ENCODE results near the gene YPEL1.
"Not testable (repeated sequence)": the region's sequence is repeated elsewhere in the genome, so short reads cannot be mapped to it uniquely, and the experiment has no call there.

The YPEL1 gene

DNA sequence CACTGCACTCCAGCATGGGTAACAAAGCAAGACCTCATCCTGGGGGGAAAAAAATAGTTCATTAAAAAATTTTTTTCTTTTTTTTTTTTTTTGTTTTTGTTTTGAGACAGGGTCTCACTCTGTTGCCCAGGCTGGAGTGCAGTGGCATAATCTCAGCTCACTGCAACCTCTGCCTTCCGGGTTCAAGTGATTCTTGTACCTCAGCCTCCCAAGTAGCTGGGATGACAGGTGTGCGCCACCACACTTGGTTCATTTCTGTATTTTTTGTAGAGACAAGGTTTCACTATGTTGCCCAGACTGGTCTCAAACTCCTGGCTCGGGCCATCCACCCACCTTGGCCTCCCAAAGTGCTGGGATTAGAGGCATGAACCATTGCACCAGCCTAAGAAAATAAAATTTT is 11.1 kb downstream of the YPEL1 start:
- CTCF ChIA-PET; H3K27me3 ChIP-seq (replicated peaks in 2 of 5; ENCODE audit: control insufficient read depth in 4 of 5, insufficient read depth in 5 of 5, low read length in 4 of 5); DNase-seq; H3K4me1 ChIP-seq (ENCODE audit: control extremely low read depth in 1 of 4, control insufficient read depth in 4 of 4, insufficient read depth in 4 of 4, low read length in 3 of 4); POLR2A ChIA-PET; H3K36me3 ChIP-seq (ENCODE audit: control insufficient read depth in 4 of 4, insufficient read depth in 4 of 4, low read length in 3 of 4); H3K4me3 ChIP-seq (ENCODE audit: control insufficient read depth in 1 of 7, extremely low read depth in 1 of 7, insufficient read depth in 4 of 7, low read depth in 2 of 7, low read length in 6 of 7); H3K9me3 ChIP-seq (ENCODE audit: control extremely low read depth in 1 of 5, control insufficient read depth in 4 of 5, insufficient read depth in 2 of 5, low read depth in 1 of 5, low read length in 4 of 5); H3K27ac ChIP-seq (ENCODE audit: insufficient read depth in 1 of 2, low read depth in 1 of 2, low read length in 2 of 2, poor library complexity in 1 of 2, severe bottlenecking in 2 of 2): not testable (repeated sequence)
- WGBS (ENCODE audit: insufficient coverage), result 100% methylated on average over 3 of the region's 3 CpGs

DNA sequence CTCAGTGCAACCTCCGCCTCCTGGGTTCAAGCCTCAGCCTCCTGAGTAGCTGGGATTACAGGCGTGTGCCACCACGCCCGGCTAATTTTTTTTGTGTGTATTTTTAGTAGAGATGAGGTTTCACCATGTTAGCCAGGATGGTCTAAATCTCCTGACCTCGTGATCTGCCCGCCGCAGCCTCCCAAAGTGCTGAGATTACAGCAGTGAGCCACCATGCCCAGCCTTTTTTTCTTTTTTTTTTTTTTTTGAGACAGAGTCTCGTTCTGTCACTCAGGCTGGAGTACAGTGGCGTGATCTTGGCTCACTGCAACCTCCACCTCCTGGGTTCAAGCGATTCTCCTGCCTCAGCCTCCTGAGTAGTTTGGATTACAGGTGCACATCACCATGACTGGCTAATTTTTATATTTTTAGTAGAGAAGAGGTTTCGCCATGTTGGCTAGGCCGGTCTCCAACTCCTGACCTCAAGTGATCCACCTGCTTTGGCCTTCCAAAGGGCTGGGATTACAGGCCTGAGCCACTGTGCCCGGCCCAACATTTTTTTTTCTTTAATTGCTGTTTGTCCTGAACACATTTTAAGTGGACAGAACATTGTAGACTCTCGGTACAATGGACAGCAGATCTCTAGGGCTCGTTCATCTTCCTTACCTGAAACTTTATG is 14.3 kb downstream of the YPEL1 start:
- POLR2A ChIA-PET; H3K27ac ChIP-seq (ENCODE audit: insufficient read depth in 1 of 2, low read depth in 1 of 2, low read length in 2 of 2, poor library complexity in 1 of 2, severe bottlenecking in 2 of 2); DNase-seq; H3K4me1 ChIP-seq (ENCODE audit: control extremely low read depth in 1 of 4, control insufficient read depth in 4 of 4, insufficient read depth in 4 of 4, low read length in 3 of 4); H3K27me3 ChIP-seq (replicated peaks in 2 of 5; ENCODE audit: control insufficient read depth in 4 of 5, insufficient read depth in 5 of 5, low read length in 4 of 5); H3K4me3 ChIP-seq (ENCODE audit: control insufficient read depth in 1 of 7, extremely low read depth in 1 of 7, insufficient read depth in 4 of 7, low read depth in 2 of 7, low read length in 6 of 7); H3K36me3 ChIP-seq (ENCODE audit: control insufficient read depth in 4 of 4, insufficient read depth in 4 of 4, low read length in 3 of 4); H3K9me3 ChIP-seq (ENCODE audit: control extremely low read depth in 1 of 5, control insufficient read depth in 4 of 5, insufficient read depth in 2 of 5, low read depth in 1 of 5, low read length in 4 of 5); CTCF ChIA-PET: not testable (repeated sequence)
- WGBS (ENCODE audit: insufficient coverage), result 100% methylated on average over 10 of the region's 15 CpGs

DNA sequence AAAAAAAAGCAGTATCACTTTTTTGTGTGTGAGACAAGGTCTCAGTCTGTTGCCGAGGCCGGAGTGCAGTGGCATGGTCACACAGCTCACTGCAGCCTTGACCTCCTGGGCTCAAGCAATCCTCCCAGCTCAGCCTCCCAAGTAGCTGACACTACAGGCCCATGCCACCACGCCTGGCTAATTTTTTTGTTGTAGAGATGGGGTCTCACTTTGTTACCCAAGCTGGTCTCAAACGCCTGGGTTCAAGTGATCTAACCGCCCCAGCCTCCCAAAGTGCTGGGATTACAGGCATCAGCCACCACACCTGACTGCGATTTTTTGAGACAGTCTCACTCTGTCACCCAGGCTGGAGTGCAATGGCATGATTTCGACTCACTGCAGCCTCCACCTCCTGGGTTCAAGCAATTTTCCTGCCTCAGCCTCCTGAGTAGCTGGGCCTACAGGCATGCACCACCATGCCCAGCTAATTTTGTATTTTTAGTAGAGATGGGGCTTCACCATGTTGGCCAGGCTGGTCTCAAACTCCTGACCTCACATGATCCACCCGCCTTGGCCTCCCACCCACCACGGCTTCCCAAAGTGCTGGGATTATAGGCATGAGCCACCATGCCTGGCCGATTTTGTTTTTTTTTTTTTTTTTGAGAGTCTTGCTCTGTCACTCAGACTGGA is 15.3 kb downstream of the YPEL1 start:
- H3K36me3 ChIP-seq (ENCODE audit: control insufficient read depth in 4 of 4, insufficient read depth in 4 of 4, low read length in 3 of 4); H3K27me3 ChIP-seq (replicated peaks in 2 of 5; ENCODE audit: control insufficient read depth in 4 of 5, insufficient read depth in 5 of 5, low read length in 4 of 5); H3K9me3 ChIP-seq (ENCODE audit: control extremely low read depth in 1 of 5, control insufficient read depth in 4 of 5, insufficient read depth in 2 of 5, low read depth in 1 of 5, low read length in 4 of 5); H3K4me1 ChIP-seq (ENCODE audit: control extremely low read depth in 1 of 4, control insufficient read depth in 4 of 4, insufficient read depth in 4 of 4, low read length in 3 of 4); H3K27ac ChIP-seq (ENCODE audit: insufficient read depth in 1 of 2, low read depth in 1 of 2, low read length in 2 of 2, poor library complexity in 1 of 2, severe bottlenecking in 2 of 2); POLR2A ChIA-PET; H3K4me3 ChIP-seq (ENCODE audit: control insufficient read depth in 1 of 7, extremely low read depth in 1 of 7, insufficient read depth in 4 of 7, low read depth in 2 of 7, low read length in 6 of 7); DNase-seq: not testable (repeated sequence)
- 97% methylated on average over 4 of the region's 10 CpGs for WGBS (ENCODE audit: insufficient coverage)
- CTCF ChIA-PET, result interaction anchor here (1.5 kb wide), 1 partner anchor 57 kb away, joined by 3 read pairs; no protein-coding TSS in a partner anchor

DNA sequence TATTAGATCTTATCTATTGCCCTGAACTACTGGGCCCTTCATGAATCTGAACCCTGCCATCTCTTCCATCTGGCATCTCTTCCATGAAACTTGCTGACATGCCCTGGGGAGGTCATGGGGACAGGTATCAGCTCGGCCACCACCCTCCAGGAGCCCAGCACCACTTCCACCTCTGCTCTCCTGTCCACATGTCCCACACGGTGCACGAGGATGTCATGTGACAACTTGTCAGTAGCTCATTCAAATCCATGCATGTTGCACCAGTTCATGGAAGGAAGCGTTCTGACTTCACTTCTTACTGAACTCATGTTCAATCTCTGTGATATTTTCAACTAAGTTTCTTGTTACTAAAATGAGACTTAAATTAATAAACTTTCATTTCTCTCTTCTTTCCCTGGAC is 16.6 kb downstream of the YPEL1 start:
- POLR2A ChIA-PET, result interaction anchor here (0.7 kb wide), 1 partner anchor 20 kb away, joined by 4 read pairs; no protein-coding TSS in a partner anchor
- H3K4me3 ChIP-seq (ENCODE audit: control insufficient read depth in 1 of 7, extremely low read depth in 1 of 7, insufficient read depth in 4 of 7, low read depth in 2 of 7, low read length in 6 of 7), result no peak overlapping the region
- DNase-seq, result no peak
- H3K27ac ChIP-seq (ENCODE audit: insufficient read depth in 1 of 2, low read depth in 1 of 2, low read length in 2 of 2, poor library complexity in 1 of 2, severe bottlenecking in 2 of 2), result no peak overlapping the region
- no peaks in the 10 kb centered on the region for H3K9me3 ChIP-seq (ENCODE audit: control extremely low read depth in 1 of 5, control insufficient read depth in 4 of 5, insufficient read depth in 2 of 5, low read depth in 1 of 5, low read length in 4 of 5)
- H3K36me3 ChIP-seq (ENCODE audit: control insufficient read depth in 4 of 4, insufficient read depth in 4 of 4, low read length in 3 of 4), result peaks cover 0 to 2% (median 0%) of the 10 kb centered on the region in 4 experiments
- WGBS (ENCODE audit: insufficient coverage), result 70% methylated on average over 3 of the region's 4 CpGs
- CTCF ChIA-PET, result interaction anchor here (1.0 to 1.6 kb wide), 3 partner anchors 17 to 58 kb away, joined by 3 read pairs; no protein-coding TSS in a partner anchor
- no peaks in the 10 kb centered on the region for H3K27me3 ChIP-seq (replicated peaks in 2 of 5; ENCODE audit: control insufficient read depth in 4 of 5, insufficient read depth in 5 of 5, low read length in 4 of 5)
- H3K4me1 ChIP-seq (ENCODE audit: control extremely low read depth in 1 of 4, control insufficient read depth in 4 of 4, insufficient read depth in 4 of 4, low read length in 3 of 4), result no peaks in the 10 kb centered on the region

DNA sequence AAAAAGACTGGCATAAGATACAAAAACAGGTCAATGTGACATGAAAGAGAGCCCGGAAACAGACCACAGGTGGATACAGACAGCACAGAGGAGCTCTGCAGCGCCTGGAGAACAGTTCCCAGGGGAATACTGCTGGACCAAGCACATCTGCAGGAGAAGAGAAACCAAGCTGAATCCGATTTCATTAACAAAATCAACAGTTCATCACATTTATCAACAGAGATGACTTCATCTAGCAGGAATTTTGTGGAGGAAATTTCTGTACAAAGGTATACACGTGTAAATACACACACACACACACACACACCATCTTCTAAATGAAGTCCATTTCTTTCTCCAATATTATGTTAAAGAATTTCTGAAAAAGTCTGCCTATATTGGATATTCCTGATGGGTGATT is 17.1 kb downstream of the YPEL1 start:
- ChIA-PET CTCF (interaction anchor here (1.0 to 1.6 kb wide), 2 partner anchors 18 to 56 kb away, joined by 3 read pairs; no protein-coding TSS in a partner anchor), POLR2A (no interaction called here)
- Histone ChIP-seq H3K27ac (ENCODE audit: insufficient read depth in 1 of 2, low read depth in 1 of 2, low read length in 2 of 2, poor library complexity in 1 of 2, severe bottlenecking in 2 of 2) (no peak overlapping the region), H3K4me1 (ENCODE audit: control extremely low read depth in 1 of 4, control insufficient read depth in 4 of 4, insufficient read depth in 4 of 4, low read length in 3 of 4) (peaks cover 0 to under 1% (median 0%) of the 10 kb centered on the region in 4 experiments), H3K36me3 (ENCODE audit: control insufficient read depth in 4 of 4, insufficient read depth in 4 of 4, low read length in 3 of 4) (no peaks in the 10 kb centered on the region), H3K4me3 (ENCODE audit: control insufficient read depth in 1 of 7, extremely low read depth in 1 of 7, insufficient read depth in 4 of 7, low read depth in 2 of 7, low read length in 6 of 7) (no peak overlapping the region), H3K9me3 (ENCODE audit: control extremely low read depth in 1 of 5, control insufficient read depth in 4 of 5, insufficient read depth in 2 of 5, low read depth in 1 of 5, low read length in 4 of 5) (no peaks in the 10 kb centered on the region), H3K27me3 (replicated peaks in 2 of 5; ENCODE audit: control insufficient read depth in 4 of 5, insufficient read depth in 5 of 5, low read length in 4 of 5) (no peaks in the 10 kb centered on the region)
- 92% methylated on average over 2 of the region's 4 CpGs for WGBS (ENCODE audit: insufficient coverage)
- no peak for DNase-seq

DNA sequence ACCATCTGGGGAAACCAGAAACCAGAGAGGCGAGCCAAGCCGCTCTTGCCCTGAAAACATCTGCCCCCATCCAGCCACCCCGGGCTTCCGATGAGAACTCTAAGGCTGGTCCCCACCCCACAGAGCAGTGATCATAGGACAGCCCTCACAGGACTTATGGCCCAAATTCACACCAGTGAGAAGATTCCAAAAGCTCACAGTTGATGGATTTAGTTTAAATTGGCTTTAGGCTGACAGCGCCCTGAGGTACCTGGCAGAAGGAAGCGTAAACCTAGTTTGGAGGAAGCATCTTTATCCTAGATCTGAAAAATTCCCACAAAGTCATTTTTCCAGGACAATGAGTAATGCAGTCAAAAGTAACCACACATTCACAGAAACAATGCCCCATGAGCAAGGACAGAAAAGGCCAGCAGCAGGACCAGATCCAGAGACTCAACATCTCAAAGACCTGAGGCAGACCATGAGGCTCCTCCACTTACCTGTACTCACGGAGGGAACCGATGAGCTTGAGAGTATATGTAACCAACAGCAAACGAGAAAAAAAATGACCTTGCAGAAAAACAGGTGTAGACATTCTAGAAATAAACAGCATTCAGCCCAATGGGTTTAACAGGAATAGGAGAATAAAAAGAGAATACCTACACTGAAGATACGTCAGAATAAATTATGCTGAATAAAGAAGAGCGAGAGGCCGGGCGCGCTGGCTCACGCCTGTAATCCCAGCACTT is 19.0 kb downstream of the YPEL1 start:
- CTCF ChIA-PET; POLR2A ChIA-PET; H3K36me3 ChIP-seq (ENCODE audit: control insufficient read depth in 4 of 4, insufficient read depth in 4 of 4, low read length in 3 of 4); H3K27me3 ChIP-seq (replicated peaks in 2 of 5; ENCODE audit: control insufficient read depth in 4 of 5, insufficient read depth in 5 of 5, low read length in 4 of 5); H3K4me1 ChIP-seq (ENCODE audit: control extremely low read depth in 1 of 4, control insufficient read depth in 4 of 4, insufficient read depth in 4 of 4, low read length in 3 of 4); H3K9me3 ChIP-seq (ENCODE audit: control extremely low read depth in 1 of 5, control insufficient read depth in 4 of 5, insufficient read depth in 2 of 5, low read depth in 1 of 5, low read length in 4 of 5); DNase-seq; H3K4me3 ChIP-seq (ENCODE audit: control insufficient read depth in 1 of 7, extremely low read depth in 1 of 7, insufficient read depth in 4 of 7, low read depth in 2 of 7, low read length in 6 of 7); H3K27ac ChIP-seq (ENCODE audit: insufficient read depth in 1 of 2, low read depth in 1 of 2, low read length in 2 of 2, poor library complexity in 1 of 2, severe bottlenecking in 2 of 2): not testable (repeated sequence)
- WGBS (ENCODE audit: insufficient coverage), result 100% methylated on average over 5 of the region's 15 CpGs

DNA sequence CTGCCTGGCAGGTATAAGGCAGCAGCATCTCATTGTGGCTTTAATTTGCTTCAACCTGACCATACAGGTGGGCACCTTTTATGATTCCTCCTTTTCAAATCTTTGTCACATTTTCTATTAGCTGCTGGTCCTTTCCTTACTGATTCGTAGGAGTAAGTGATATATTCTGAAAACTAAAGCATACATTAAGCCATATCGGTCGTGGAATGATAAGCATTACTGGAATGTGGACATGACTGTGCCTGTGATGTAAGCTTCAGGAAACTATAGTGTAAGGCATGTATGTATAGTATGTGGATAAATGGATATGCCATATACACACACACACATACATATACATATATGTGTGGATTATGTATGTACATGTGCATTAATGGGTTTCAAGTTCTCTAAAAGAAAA is 20.8 kb downstream of the YPEL1 start:
- no peak for DNase-seq
- ChIA-PET POLR2A (interaction anchor here (0.5 kb wide), 1 partner anchor 178 kb away, joined by 5 read pairs; no protein-coding TSS in a partner anchor), CTCF (interaction anchor here (1.3 kb wide), 1 partner anchor 223 kb away, joined by 3 read pairs; no protein-coding TSS in a partner anchor)
- WGBS (ENCODE audit: insufficient coverage), result no CpG with 5 or more reads among the region's 3 CpGs
- H3K4me3 ChIP-seq (ENCODE audit: control insufficient read depth in 1 of 7, extremely low read depth in 1 of 7, insufficient read depth in 4 of 7, low read depth in 2 of 7, low read length in 6 of 7), result no peak overlapping the region
- H3K9me3 ChIP-seq (ENCODE audit: control extremely low read depth in 1 of 5, control insufficient read depth in 4 of 5, insufficient read depth in 2 of 5, low read depth in 1 of 5, low read length in 4 of 5), result no peaks in the 10 kb centered on the region
- H3K27ac ChIP-seq (ENCODE audit: insufficient read depth in 1 of 2, low read depth in 1 of 2, low read length in 2 of 2, poor library complexity in 1 of 2, severe bottlenecking in 2 of 2), result no peak overlapping the region
- no peaks in the 10 kb centered on the region for H3K27me3 ChIP-seq (replicated peaks in 2 of 5; ENCODE audit: control insufficient read depth in 4 of 5, insufficient read depth in 5 of 5, low read length in 4 of 5)
- peaks cover 0 to 9% (median under 1%) of the 10 kb centered on the region in 4 experiments for H3K36me3 ChIP-seq (ENCODE audit: control insufficient read depth in 4 of 4, insufficient read depth in 4 of 4, low read length in 3 of 4)
- H3K4me1 ChIP-seq (ENCODE audit: control extremely low read depth in 1 of 4, control insufficient read depth in 4 of 4, insufficient read depth in 4 of 4, low read length in 3 of 4), result peaks cover 0 to 4% (median 1%) of the 10 kb centered on the region in 4 experiments

Measured in common myeloid progenitor, CD34-positive (primary cell).